H1 (cell line): ENCODE data around the gene MOV10L1. TPM values are rescaled to one million over a fixed set of nuclear protein-coding genes. Genes with fewer than 3 reads are reported as not detected.

Source experiments
- CTCF ChIA-PET: fragments of 300-600 bp; sonication (Branson Sonifier 250); formaldehyde crosslinking; loops from one replicate; lab custom pipeline; 2021; ENCODE audit not compliant: partially characterized antibody; lab: Charles Lee
- POLR2A ChIA-PET: fragments of 300-600 bp; sonication (Branson Sonifier 250); formaldehyde crosslinking; loops from one replicate; lab custom pipeline; 2021; ENCODE audit warnings: inconsistent platforms; ENCODE audit not compliant: partially characterized antibody; lab: Charles Lee
- DNase-seq, 2 experiments: peaks; one replicate each; pipeline versions ENCODE4 v3.0.0 to v3.0.0-alpha.2; 2010 to 2022; ENCODE audit warnings: low spot score in 2 of 2, low read depth in 1 of 2, mixed read lengths in 1 of 2
- FAIRE-seq: peaks from 2 replicates; lab custom pipeline; 2011; peaks lifted over from hg19 to GRCh38; lab: Jason Lieb, UNC
- H2AFZ ChIP-seq: 2 replicates; pipeline ENCODE4 v1.8.1; 2012; ENCODE audit warnings: low read length, inconsistent platforms
- H2AK5ac ChIP-seq: 2 replicates; pipeline ENCODE4 v1.6.1; 2013; ENCODE audit warnings: low read depth, low read length
- H2BK120ac ChIP-seq: replicated peaks from 2 replicates; pipeline ENCODE3; 2013; ENCODE audit warnings: low read depth, low read length, inconsistent platforms
- H2BK12ac ChIP-seq: 2 replicates; pipeline ENCODE4 v1.6.1; 2013; ENCODE audit warnings: low read depth, low read length
- H2BK15ac ChIP-seq: 2 replicates; pipeline ENCODE4 v1.6.1; 2013; ENCODE audit warnings: low read length
- H2BK20ac ChIP-seq: 2 replicates; pipeline ENCODE4 v1.6.1; 2013; ENCODE audit warnings: low read length
- H2BK5ac ChIP-seq: 2 replicates; pipeline ENCODE4 v1.6.1; 2013; ENCODE audit warnings: low read depth, low read length
- H3K14ac ChIP-seq: 2 replicates; pipeline ENCODE4 v1.6.1; 2013; ENCODE audit warnings: inconsistent platforms; ENCODE audit not compliant: insufficient read length
- H3K18ac ChIP-seq: 2 replicates; pipeline ENCODE4 v1.6.1; 2013; ENCODE audit warnings: low read length; ENCODE audit errors: extremely low read depth
- H3K23ac ChIP-seq: 2 replicates; pipeline ENCODE4 v1.6.1; 2013; ENCODE audit warnings: inconsistent platforms; ENCODE audit not compliant: insufficient read length
- H3K23me2 ChIP-seq: 2 replicates; pipeline ENCODE4 v1.6.1; 2013; ENCODE audit warnings: low read depth, low read length
- H3K27ac ChIP-seq: 2 replicates; pipeline ENCODE4 v1.6.1; 2011; ENCODE audit warnings: low read depth, low read length, inconsistent platforms
- H3K27me3 ChIP-seq, 4 experiments: replicated peaks in 1 of 4; 1 replicate in 1 of 4; 2 replicates in 3 of 4; pipeline versions ENCODE4 v1.6.1 to v1.8.1; 2011 to 2013; ENCODE audit warnings: low read length in 3 of 4, mild to moderate bottlenecking in 3 of 4, inconsistent platforms in 2 of 4, mixed read lengths in 2 of 4, moderate library complexity in 1 of 4; ENCODE audit not compliant: control insufficient read depth in 3 of 4, insufficient read depth in 3 of 4; ENCODE audit errors: extremely low read depth in 1 of 4
- H3K36me3 ChIP-seq, 4 experiments: 2 replicates each; pipeline versions ENCODE4 v1.6.1 to v1.8.1; 2011 to 2013; ENCODE audit warnings: mild to moderate bottlenecking in 4 of 4, low read length in 3 of 4, moderate library complexity in 2 of 4, control low read depth in 1 of 4, inconsistent platforms in 1 of 4; ENCODE audit not compliant: insufficient read depth in 4 of 4, control insufficient read depth in 2 of 4
- H3K4ac ChIP-seq: replicated peaks from 2 replicates; pipeline ENCODE3; 2013; ENCODE audit warnings: low read length, low read depth, mixed read lengths, inconsistent platforms; ENCODE audit not compliant: insufficient read length
- H3K4me1 ChIP-seq, 4 experiments: replicated peaks in 1 of 4; 1 replicate in 1 of 4; 2 replicates in 3 of 4; pipeline versions ENCODE4 v1.6.1 to v1.8.1; 2011 to 2013; ENCODE audit warnings: low read length in 3 of 4, inconsistent platforms in 2 of 4, mixed read lengths in 1 of 4; ENCODE audit not compliant: insufficient read depth in 4 of 4, control insufficient read depth in 3 of 4
- H3K4me2 ChIP-seq, 2 experiments: 2 replicates each; pipeline versions ENCODE4 v1.6.1 to v1.8.1; 2011 to 2013; ENCODE audit warnings: low read depth in 2 of 2, low read length in 2 of 2, control low read depth in 1 of 2, inconsistent platforms in 1 of 2, mild to moderate bottlenecking in 1 of 2; ENCODE audit not compliant: insufficient read depth in 1 of 2
- H3K4me3 ChIP-seq, 4 experiments: fragments of 200-600, 300-600 bp in 1 of 4; sonication (generic), shearing (Covaris generic), sonication (Bioruptor Twin) in 1 of 4; 2 replicates each; pipeline versions ENCODE4 v1.5.1 to v1.8.1; 2011 to 2016; ENCODE audit warnings: low read length in 4 of 4, low read depth in 3 of 4, control low read depth in 2 of 4, inconsistent platforms in 2 of 4, mild to moderate bottlenecking in 2 of 4, mixed read lengths in 1 of 4, moderate library complexity in 1 of 4; ENCODE audit not compliant: insufficient read depth in 2 of 4; ENCODE audit errors: extremely low read depth in 1 of 4
- H3K56ac ChIP-seq: replicated peaks from 2 replicates; pipeline ENCODE3; 2013; ENCODE audit warnings: low read depth, mild to moderate bottlenecking, mixed read lengths, low read length, inconsistent platforms; ENCODE audit not compliant: insufficient read length
- H3K79me1 ChIP-seq: 2 replicates; pipeline ENCODE4 v1.6.1; 2013; ENCODE audit warnings: low read depth, low read length, control low read depth
- H3K79me2 ChIP-seq, 2 experiments: 2 replicates each; pipeline versions ENCODE4 v1.6.1 to v1.8.1; 2012 to 2013; ENCODE audit warnings: low read length in 2 of 2, mild to moderate bottlenecking in 2 of 2, inconsistent platforms in 1 of 2; ENCODE audit not compliant: insufficient read depth in 2 of 2, control insufficient read depth in 1 of 2
- H3K9ac ChIP-seq, 4 experiments: replicated peaks in 1 of 4; 1 replicate in 1 of 4; 2 replicates in 3 of 4; pipeline versions ENCODE4 v1.6.1 to v1.8.1; 2011 to 2013; ENCODE audit warnings: low read depth in 3 of 4, low read length in 3 of 4, control low read depth in 2 of 4, mild to moderate bottlenecking in 2 of 4, moderate library complexity in 2 of 4, inconsistent platforms in 1 of 4; ENCODE audit errors: extremely low read depth in 1 of 4
- H3K9me3 ChIP-seq, 2 experiments: 2 replicates each; pipeline versions ENCODE4 v1.6.1 to v1.8.1; 2012 to 2013; ENCODE audit warnings: mild to moderate bottlenecking in 2 of 2, moderate library complexity in 2 of 2, control low read depth in 1 of 2, inconsistent platforms in 1 of 2, low read depth in 1 of 2, low read length in 1 of 2, mixed read lengths in 1 of 2; ENCODE audit not compliant: insufficient read depth in 2 of 2
- H4K20me1 ChIP-seq, 2 experiments: replicated peaks in 1 of 2; 2 replicates each; pipeline versions ENCODE3 to v1.8.1; 2011 to 2013; ENCODE audit warnings: inconsistent platforms in 2 of 2, low read length in 2 of 2, mild to moderate bottlenecking in 1 of 2; ENCODE audit not compliant: insufficient read depth in 2 of 2, control insufficient read depth in 1 of 2
- H4K5ac ChIP-seq: 2 replicates; pipeline ENCODE4 v1.6.1; 2013; ENCODE audit warnings: low read length, low read depth, mixed read lengths, inconsistent platforms; ENCODE audit not compliant: insufficient read length
- H4K8ac ChIP-seq: 2 replicates; pipeline ENCODE4 v1.8.0; 2013; ENCODE audit warnings: mild to moderate bottlenecking, moderate library complexity, low read length, inconsistent platforms; ENCODE audit not compliant: insufficient read depth; ENCODE audit errors: extremely low read depth
- H4K91ac ChIP-seq: replicated peaks from 2 replicates; pipeline ENCODE3; 2013; ENCODE audit warnings: low read length, mixed read lengths, inconsistent platforms; ENCODE audit not compliant: insufficient read length
- ATF3 ChIP-seq: IDR thresholded peaks from 2 replicates; pipeline ENCODE4 v1.6.1; 2011; ENCODE audit warnings: low read depth, mild to moderate bottlenecking, low read length; ENCODE audit not compliant: insufficient read depth
- CHD2 ChIP-seq: IDR thresholded peaks from 2 replicates; pipeline ENCODE4 v1.6.1; 2012; ENCODE audit warnings: low read length, improper control_type of control experiment
- CREB1 ChIP-seq: IDR thresholded peaks from 2 replicates; pipeline ENCODE4 v1.6.1; 2012; ENCODE audit warnings: inconsistent platforms
- FOSL1 ChIP-seq: IDR thresholded peaks from 2 replicates; pipeline ENCODE4 v1.6.1; 2011; ENCODE audit warnings: mild to moderate bottlenecking, low read depth, low read length, moderate library complexity; ENCODE audit not compliant: insufficient read depth
- GABPA ChIP-seq: IDR thresholded peaks from 2 replicates; pipeline ENCODE4 v1.6.1; 2011; ENCODE audit warnings: mild to moderate bottlenecking, low read length, moderate library complexity, borderline replicate concordance; ENCODE audit not compliant: insufficient read depth
- KDM1A ChIP-seq: fragments of 200-600, 300-600 bp; sonication (generic); IDR thresholded peaks from 2 replicates; pipeline ENCODE4 v1.7.1; 2016; ENCODE audit warnings: mild to moderate bottlenecking, low read length, borderline replicate concordance
- KDM4A ChIP-seq: IDR thresholded peaks from one replicate; pipeline ENCODE4 v1.7.1; 2012; ENCODE audit warnings: low read depth, mild to moderate bottlenecking, moderate library complexity, low read length, inconsistent platforms; ENCODE audit not compliant: severe bottlenecking
- TCF12 ChIP-seq: IDR thresholded peaks from 2 replicates; pipeline ENCODE4 v1.6.1; 2011; ENCODE audit warnings: low read depth, mild to moderate bottlenecking, low read length
- YY1 ChIP-seq: IDR thresholded peaks from 2 replicates; pipeline ENCODE4 v1.6.1; 2011; ENCODE audit warnings: low read depth, mild to moderate bottlenecking, low read length
- ZNF274 ChIP-seq: IDR thresholded peaks from 2 replicates; pipeline ENCODE4 v1.7.0; 2012; ENCODE audit warnings: low read length, borderline replicate concordance; ENCODE audit errors: extremely low read depth
- WGBS, 2 experiments: shearing (Covaris generic) in 1 of 2; methylation state at CpG; one replicate each; pipeline versions ENCODE4 v1.1.6 to v1.1.7; 2013 to 2015; ENCODE audit warnings: low lambda C conversion rate in 2 of 2, mixed read lengths in 2 of 2, inconsistent platforms in 1 of 2, low coverage in 1 of 2, missing lambda C conversion rate in 1 of 2; ENCODE audit not compliant: insufficient replicate concordance in 2 of 2, insufficient coverage in 1 of 2, insufficient read length in 1 of 2; ENCODE audit errors: extremely low coverage in 1 of 2, missing lambda C conversion rate in 1 of 2; 5-methylcytosine and 5-hydroxymethylcytosine counted together
- polyA plus RNA-seq, 7 experiments: library from polyadenylated mRNA; depleted of rRNA in 3 of 7; stranded (reverse) in 5 of 7; unstranded in 2 of 7; fragments of >200 nt in 5 of 7; fragments of 200-250 nt in 2 of 7; gene quantifications; 1 replicate in 5 of 7; 2 replicates in 1 of 7; 4 replicates in 1 of 7; pipeline versions ENCODE4 v1.2.1 to v1.2.3, GENCODE V29; 2011 to 2013; ENCODE audit warnings: missing spikeins in 2 of 7, mixed read lengths in 2 of 7
- total RNA-seq: library from RNA; stranded (reverse); fragmentation: NEBNext Ultra II Directional; extraction: Animal tissue kit (Norgen Biotek cat#: 25700); gene quantifications from 2 replicates; pipeline ENCODE4 v1.2.1, GENCODE V29; 2021

The MOV10L1 gene
- total and polyA plus RNA-seq, 2 of the 8 experiments (the other 6 are each of a cell fraction or from before 2014, with no cell fraction given) = 0.32 TPM; not detected in 1

DNA sequence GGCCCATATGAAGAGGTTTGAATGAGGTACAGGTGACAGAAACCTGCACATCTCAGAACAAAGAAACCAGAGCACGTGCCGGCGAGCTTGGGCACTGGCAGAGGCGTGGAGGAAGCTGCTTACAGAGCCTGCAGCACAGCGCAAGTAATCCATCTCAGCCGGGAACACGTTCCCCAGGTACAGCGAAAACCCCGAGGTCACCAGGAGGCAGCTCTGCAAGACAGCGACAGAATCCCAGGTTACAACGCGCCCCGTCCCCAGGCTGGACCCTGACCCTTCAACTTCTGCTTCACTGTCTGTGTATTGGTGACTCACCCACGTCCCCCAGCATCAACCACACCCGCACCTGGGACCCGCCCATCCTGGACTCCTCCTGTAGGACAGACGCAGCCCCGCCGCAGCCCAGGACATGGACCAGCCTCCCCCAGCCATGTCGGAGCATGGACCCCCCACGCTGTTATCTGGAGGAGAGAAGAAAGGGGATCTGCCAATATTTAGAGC, 6.8 kb upstream of the MOV10L1 start:
- no peaks in the 10 kb centered on the region for H3K9me3 ChIP-seq
- H2BK120ac ChIP-seq = no peak overlapping the region
- H3K23ac ChIP-seq = no peak overlapping the region
- H3K4me3 ChIP-seq = no peak overlapping the region
- H4K91ac ChIP-seq = no peak overlapping the region
- no peak overlapping the region for H2BK5ac ChIP-seq
- no peak overlapping the region for H3K4me2 ChIP-seq
- no peak overlapping the region for H3K9ac ChIP-seq
- no peak overlapping the region for H3K4ac ChIP-seq
- peaks cover 0 to 14% (median 7%) of the 10 kb centered on the region in 4 experiments; a peak in 5 of 7 replicates for H3K4me1 ChIP-seq
- WGBS, 2 experiments = 95% methylated on average over 21 of the region's 21 CpGs; no CpG with 5 or more reads in 1 of the 2 experiments
- no peaks in the 10 kb centered on the region for H3K79me1 ChIP-seq
- no peak overlapping the region for H2BK12ac ChIP-seq
- H2BK15ac ChIP-seq = no peak overlapping the region
- H3K23me2 ChIP-seq = no peaks in the 10 kb centered on the region
- peak overlapping the region; percentile 12; the same call in 1 of the 2 replicates for H4K8ac ChIP-seq
- no peak for DNase-seq
- H3K56ac ChIP-seq = no peak overlapping the region
- TF ChIP-seq GABPA (no peak), FOSL1 (no peak), CHD2 (no peak), KDM4A (no peak), ZNF274 (no peak), ATF3 (no peak), YY1 (no peak), KDM1A (no peak), TCF12 (no peak), CREB1 (no peak)
- TF ChIP-seq, all 59 proteins: peak for 0
- H3K36me3 ChIP-seq = no peaks in the 10 kb centered on the region
- no peak overlapping the region for H2AFZ ChIP-seq
- POLR2A ChIA-PET = no interaction called here
- no peak overlapping the region for H2AK5ac ChIP-seq
- CTCF ChIA-PET = interaction anchor here (0.9 to 1.3 kb wide), 3 partner anchors 10 to 24 kb away, joined by 3 to 7 read pairs (median 3); no protein-coding TSS in a partner anchor
- no peaks in the 10 kb centered on the region for H4K20me1 ChIP-seq
- no peak overlapping the region for H3K18ac ChIP-seq
- no peaks in the 10 kb centered on the region; a peak in 2 of 7 replicates for H3K27me3 ChIP-seq
- no peak overlapping the region for H4K5ac ChIP-seq
- no peak overlapping the region for H3K14ac ChIP-seq
- no peaks in the 10 kb centered on the region for H3K79me2 ChIP-seq
- H2BK20ac ChIP-seq = no peak overlapping the region
- no peak for FAIRE-seq
- no peak overlapping the region for H3K27ac ChIP-seq
